GM23338 (cell line): Measurements from ENCODE around the gene PLIN4. TPM values are rescaled to one million over a fixed set of nuclear protein-coding genes. Genes with fewer than 3 reads are reported as not detected.

Experiments used
- ATAC-seq: fragments of 200-7000 bp; cut with Tn5 transposase; 3 replicates; pipeline ENCODE4 v1.9.1; 2020
- DNase-seq: peaks from one replicate; pipeline ENCODE4 v3.0.0-alpha.2; 2015; ENCODE audit warnings: low spot score
- H2AFZ ChIP-seq: fragments of 200-600 bp; sonication (generic); 2 replicates; pipeline ENCODE4 v1.8.0; 2016; ENCODE audit warnings: antibody characterized with exemption, mild to moderate bottlenecking, moderate library complexity
- H3F3A ChIP-seq: fragments of 200-600 bp; sonication (generic); replicated peaks from 2 replicates; pipeline ENCODE4 v1.8.0; 2017; ENCODE audit warnings: antibody characterized with exemption, mixed run types, low read depth
- H3K27ac ChIP-seq: fragments of 200-600 bp; sonication (generic); 2 replicates; pipeline ENCODE4 v1.6.1; 2016; ENCODE audit warnings: low read depth
- H3K27me3 ChIP-seq: fragments of 200-600 bp; sonication (generic); 2 replicates; pipeline ENCODE4 v1.8.0; 2016; ENCODE audit warnings: mild to moderate bottlenecking, mixed run types, moderate library complexity; ENCODE audit not compliant: insufficient read depth
- H3K36me3 ChIP-seq: fragments of 200-600 bp; sonication (generic); 2 replicates; pipeline ENCODE4 v1.8.0; 2016; ENCODE audit warnings: mild to moderate bottlenecking; ENCODE audit not compliant: insufficient read depth
- H3K4me1 ChIP-seq: fragments of 200-600 bp; sonication (generic); 2 replicates; pipeline ENCODE4 v1.8.0; 2016; ENCODE audit warnings: mild to moderate bottlenecking, moderate library complexity; ENCODE audit not compliant: insufficient read depth
- H3K4me2 ChIP-seq: fragments of 200-600 bp; sonication (generic); 2 replicates; pipeline ENCODE4 v1.7.1; 2017; ENCODE audit warnings: mixed run types
- H3K4me3 ChIP-seq: fragments of 200-600 bp; sonication (generic); 2 replicates; pipeline ENCODE4 v1.6.1; 2016; ENCODE audit warnings: mixed run types
- H3K79me2 ChIP-seq: fragments of 200-600 bp; sonication (generic); replicated peaks from 2 replicates; pipeline ENCODE4 v1.8.0; 2017; ENCODE audit warnings: mild to moderate bottlenecking; ENCODE audit not compliant: insufficient read depth
- H3K9me2 ChIP-seq: fragments of 200-600 bp; sonication (generic); 2 replicates; pipeline ENCODE4 v1.8.0; 2017; ENCODE audit not compliant: insufficient read depth
- H4K20me1 ChIP-seq: fragments of 200-600 bp; sonication (generic); replicated peaks from 2 replicates; pipeline ENCODE4 v1.8.0; 2017; ENCODE audit warnings: mild to moderate bottlenecking; ENCODE audit not compliant: insufficient read depth
- H3K27ac Mint-ChIP-seq: 2 replicates; pipeline ENCODE4 v1.8.0; 2020; ENCODE audit warnings: inconsistent platforms, mild to moderate bottlenecking, moderate library complexity, mixed read lengths
- H3K27me3 Mint-ChIP-seq: 3 replicates; pipeline ENCODE4 v1.8.0; 2022; ENCODE audit warnings: low read depth, mild to moderate bottlenecking, moderate library complexity, mixed read lengths, inconsistent platforms; ENCODE audit not compliant: insufficient read depth, poor library complexity
- H3K36me3 Mint-ChIP-seq: 3 replicates; pipeline ENCODE4 v1.8.0; 2021; ENCODE audit warnings: low read depth, mild to moderate bottlenecking, inconsistent platforms, moderate library complexity, mixed read lengths
- H3K4me1 Mint-ChIP-seq: 3 replicates; pipeline ENCODE4 v1.8.0; 2020; ENCODE audit warnings: mild to moderate bottlenecking, inconsistent platforms, mixed read lengths
- H3K4me3 Mint-ChIP-seq: 3 replicates; pipeline ENCODE4 v1.8.0; 2021; ENCODE audit warnings: moderate library complexity, mild to moderate bottlenecking, inconsistent platforms, mixed read lengths
- H3K9me3 Mint-ChIP-seq: 3 replicates; pipeline ENCODE4 v1.8.0; 2020; ENCODE audit warnings: moderate library complexity, mild to moderate bottlenecking, inconsistent platforms, mixed read lengths
- CREB1 ChIP-seq: fragments of 250-450 bp; sonication (Bioruptor Pico); IDR thresholded peaks from 2 replicates; pipeline ENCODE4 v1.5.0; 2020; ENCODE audit warnings: low read depth, mild to moderate bottlenecking, moderate library complexity
- EZH2 ChIP-seq: fragments of 200-600 bp; sonication (generic); IDR thresholded peaks from one replicate; pipeline ENCODE4 v1.8.0; 2017; ENCODE audit warnings: antibody characterized with exemption, mild to moderate bottlenecking, low read depth; ENCODE audit not compliant: unreplicated experiment
- EZH2phosphoT487 ChIP-seq: fragments of 200-600 bp; sonication (generic); IDR thresholded peaks from one replicate; pipeline ENCODE4 v1.8.1; 2018; ENCODE audit warnings: antibody characterized with exemption; ENCODE audit not compliant: unreplicated experiment
- JUNB ChIP-seq: IDR thresholded peaks from one replicate; pipeline ENCODE4 v1.6.1; 2016; ENCODE audit warnings: antibody characterized with exemption; ENCODE audit not compliant: unreplicated experiment
- POLR2AphosphoS5 ChIP-seq: IDR thresholded peaks from 2 replicates; pipeline ENCODE4 v1.6.1; 2016; ENCODE audit warnings: antibody characterized with exemption, low read depth
- STAT1 ChIP-seq: IDR thresholded peaks from one replicate; pipeline ENCODE4 v1.6.1; 2016; ENCODE audit warnings: antibody characterized with exemption; ENCODE audit not compliant: unreplicated experiment
- ZNF114 ChIP-seq: fragments of 250-450 bp; sonication (Bioruptor Pico); IDR thresholded peaks from 2 replicates; pipeline ENCODE4 v1.5.0; 2020; ENCODE audit warnings: mild to moderate bottlenecking, moderate library complexity
- ZNF331 ChIP-seq: fragments of 250-450 bp; sonication (Bioruptor Pico); IDR thresholded peaks from 2 replicates; pipeline ENCODE4 v1.5.0; 2020; ENCODE audit warnings: low read depth, mild to moderate bottlenecking, moderate library complexity
- polyA plus RNA-seq: library from polyadenylated mRNA; unstranded; fragments of >200 nt; fragmentation: Nextera tagmentation; extraction: Ambion mirVana; gene quantifications from 2 replicates; pipeline ENCODE4 v1.2.1, GENCODE V29; 2016
- total RNA-seq: library from RNA; depleted of rRNA; stranded (reverse); fragments of >200 nt; shearing (Covaris generic); gene quantifications from 2 replicates; pipeline ENCODE4 v1.2.3, GENCODE V29; 2014
- TF ChIP-seq, protein P1 (sequence below): IDR thresholded peaks from one replicate; pipeline ENCODE4 v1.6.1; 2018; ENCODE audit warnings: antibody characterized with exemption; ENCODE audit not compliant: unreplicated experiment
- TF ChIP-seq, protein P2 (sequence below), 2 experiments: fragments of 200-600 bp in 1 of 2; sonication (generic) in 1 of 2; conservative IDR thresholded peaks; 2 replicates each; pipeline versions ENCODE4 v1.5.1 to v1.6.1; 2016 to 2017; ENCODE audit warnings: antibody characterized with exemption in 2 of 2, low read depth in 2 of 2, mild to moderate bottlenecking in 2 of 2, moderate library complexity in 1 of 2

The PLIN4 gene
- total and polyA plus RNA-seq, 2 experiments from 2014 or later = 0.19 to 0.59 TPM

DNA sequence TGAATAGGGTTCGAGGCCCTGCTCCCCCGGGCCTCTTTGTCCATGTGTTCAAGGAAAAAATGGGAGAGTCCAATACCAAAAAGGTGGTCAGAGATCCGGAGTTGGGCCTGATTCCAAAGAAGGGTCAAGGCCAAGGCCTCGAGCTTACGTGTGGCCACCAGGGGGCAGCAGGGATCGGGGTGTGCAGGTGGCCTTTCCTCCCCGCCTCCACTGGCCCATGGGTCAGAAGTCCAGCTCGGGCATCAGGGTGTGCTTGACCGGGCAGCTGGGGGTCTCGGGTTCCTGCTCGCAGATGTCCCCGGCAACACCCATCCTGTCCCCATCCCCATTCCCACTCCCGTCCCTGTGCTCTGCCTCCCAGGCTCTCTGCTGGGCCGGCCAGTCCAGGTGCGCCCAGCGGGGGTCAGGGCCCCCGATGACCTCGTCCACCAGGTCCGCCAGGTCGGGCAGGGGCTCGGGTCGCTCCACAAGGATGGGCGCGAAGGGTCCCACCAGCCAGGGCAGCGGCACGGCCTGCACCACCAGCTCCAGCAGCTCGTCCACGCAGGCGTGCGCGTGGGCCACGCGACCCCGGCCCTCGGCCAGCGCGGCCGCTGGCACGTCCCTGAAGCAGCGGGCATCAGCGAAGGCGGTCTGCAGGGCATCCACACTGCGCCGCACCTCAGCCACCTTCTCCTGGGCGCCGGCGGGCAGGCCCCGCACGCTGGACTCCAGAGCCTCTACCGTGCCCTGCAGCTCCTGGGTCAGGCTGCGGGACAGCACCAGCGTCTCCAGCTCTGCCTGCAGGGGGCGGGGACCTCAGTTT, 5.2 kb upstream of the PLIN4 start (continued):
- TF ChIP-seq, protein P1, sequence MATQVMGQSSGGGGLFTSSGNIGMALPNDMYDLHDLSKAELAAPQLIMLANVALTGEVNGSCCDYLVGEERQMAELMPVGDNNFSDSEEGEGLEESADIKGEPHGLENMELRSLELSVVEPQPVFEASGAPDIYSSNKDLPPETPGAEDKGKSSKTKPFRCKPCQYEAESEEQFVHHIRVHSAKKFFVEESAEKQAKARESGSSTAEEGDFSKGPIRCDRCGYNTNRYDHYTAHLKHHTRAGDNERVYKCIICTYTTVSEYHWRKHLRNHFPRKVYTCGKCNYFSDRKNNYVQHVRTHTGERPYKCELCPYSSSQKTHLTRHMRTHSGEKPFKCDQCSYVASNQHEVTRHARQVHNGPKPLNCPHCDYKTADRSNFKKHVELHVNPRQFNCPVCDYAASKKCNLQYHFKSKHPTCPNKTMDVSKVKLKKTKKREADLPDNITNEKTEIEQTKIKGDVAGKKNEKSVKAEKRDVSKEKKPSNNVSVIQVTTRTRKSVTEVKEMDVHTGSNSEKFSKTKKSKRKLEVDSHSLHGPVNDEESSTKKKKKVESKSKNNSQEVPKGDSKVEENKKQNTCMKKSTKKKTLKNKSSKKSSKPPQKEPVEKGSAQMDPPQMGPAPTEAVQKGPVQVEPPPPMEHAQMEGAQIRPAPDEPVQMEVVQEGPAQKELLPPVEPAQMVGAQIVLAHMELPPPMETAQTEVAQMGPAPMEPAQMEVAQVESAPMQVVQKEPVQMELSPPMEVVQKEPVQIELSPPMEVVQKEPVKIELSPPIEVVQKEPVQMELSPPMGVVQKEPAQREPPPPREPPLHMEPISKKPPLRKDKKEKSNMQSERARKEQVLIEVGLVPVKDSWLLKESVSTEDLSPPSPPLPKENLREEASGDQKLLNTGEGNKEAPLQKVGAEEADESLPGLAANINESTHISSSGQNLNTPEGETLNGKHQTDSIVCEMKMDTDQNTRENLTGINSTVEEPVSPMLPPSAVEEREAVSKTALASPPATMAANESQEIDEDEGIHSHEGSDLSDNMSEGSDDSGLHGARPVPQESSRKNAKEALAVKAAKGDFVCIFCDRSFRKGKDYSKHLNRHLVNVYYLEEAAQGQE = no peak
- no peak for TF ChIP-seq EZH2phosphoT487
- TF ChIP-seq JUNB = no peak
- TF ChIP-seq CREB1 (CRISPR knock-in tag) = no peak

DNA sequence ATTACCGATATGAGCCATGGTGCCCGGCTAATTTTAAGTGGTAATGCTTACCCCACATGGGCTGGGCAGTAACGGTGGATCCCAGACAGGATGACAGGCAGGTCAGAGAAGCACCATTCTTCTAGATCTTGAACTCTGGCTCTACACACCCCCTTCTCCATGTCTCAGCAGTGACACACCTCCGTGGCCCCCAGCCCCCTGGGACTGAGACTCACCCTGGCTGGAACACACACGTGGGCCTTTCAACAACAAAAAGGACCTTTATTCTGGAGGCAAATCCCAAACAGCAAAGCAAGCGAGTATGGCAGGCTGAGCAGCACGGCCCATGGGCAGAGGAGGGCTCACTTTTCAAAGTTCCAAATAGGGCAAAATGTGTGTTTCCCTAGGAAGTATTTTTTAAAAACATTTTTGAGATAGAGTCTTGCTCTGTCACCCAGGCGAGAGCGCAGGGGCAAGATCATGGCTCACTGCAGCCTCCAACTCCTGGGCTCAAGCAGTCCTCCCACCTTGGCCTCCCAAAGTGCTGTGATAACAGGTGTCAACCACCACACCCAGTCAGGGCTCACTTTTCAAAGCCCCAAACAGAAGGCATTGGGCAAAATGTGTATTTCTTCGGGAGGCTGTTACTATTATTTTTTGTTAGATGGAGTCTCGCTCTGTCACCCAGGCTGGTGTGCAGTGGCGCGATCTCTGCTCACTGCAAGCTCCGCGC, 4.2 kb upstream of the PLIN4 start:
- H3K4me3 ChIP-seq = no peak overlapping the region
- H2AFZ ChIP-seq = no peak overlapping the region
- no peaks in the 10 kb centered on the region for H3F3A ChIP-seq
- Mint-ChIP-seq H3K27me3 (peaks cover 22% of the 10 kb centered on the region), H3K4me1 (peaks cover 4% of the 10 kb centered on the region), H3K36me3 (peaks cover 2% of the 10 kb centered on the region; the same call in 1 of the 3 replicates), H3K4me3 (no peak overlapping the region), H3K9me3 (peaks cover 3% of the 10 kb centered on the region; the same call in 2 of the 3 replicates), H3K27ac (no peak overlapping the region)
- no peaks in the 10 kb centered on the region for H3K9me2 ChIP-seq
- no peak for DNase-seq
- TF ChIP-seq ZNF114 (CRISPR knock-in tag) = no peak
- H3K36me3 ChIP-seq = no peaks in the 10 kb centered on the region
- H3K4me1 ChIP-seq = no peaks in the 10 kb centered on the region
- no peak for ATAC-seq
- no peak overlapping the region for H3K4me2 ChIP-seq
- no peak overlapping the region for H3K27ac ChIP-seq
- 0 out of 2 replicates have a peak, but pooled peaks cover 6% of the 10 kb centered on the region for H3K27me3 ChIP-seq
- no peaks in the 10 kb centered on the region for H3K79me2 ChIP-seq
- no peaks in the 10 kb centered on the region; the same call in 1 of the 2 replicates for H4K20me1 ChIP-seq

DNA sequence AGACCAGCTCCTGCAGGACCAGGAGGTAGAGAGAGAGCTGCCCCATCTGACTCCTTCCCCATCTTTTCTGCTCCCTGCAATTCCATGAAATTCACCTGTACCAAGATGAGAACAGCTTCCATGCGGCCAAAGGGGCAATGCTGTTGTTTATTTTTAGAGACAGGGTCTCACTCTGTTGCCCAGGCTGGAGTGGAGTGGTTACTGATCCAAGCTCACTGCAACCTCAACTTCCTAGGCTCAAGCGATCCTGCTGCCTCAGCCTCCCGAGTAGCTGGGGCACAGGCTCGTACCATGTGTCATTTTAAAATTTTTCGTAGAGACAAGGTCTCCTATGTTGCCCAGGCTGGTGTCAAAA, 3.6 kb upstream of the PLIN4 start:
- no peaks in the 10 kb centered on the region for H3K36me3 ChIP-seq
- DNase-seq (no peak), ATAC-seq (no peak)
- TF ChIP-seq STAT1 = no peak
- TF ChIP-seq JUNB = no peak
- TF ChIP-seq EZH2phosphoT487 = no peak
- no peak for TF ChIP-seq CREB1 (CRISPR knock-in tag)
- TF ChIP-seq ZNF331 (CRISPR knock-in tag) = no peak
- TF ChIP-seq, protein P1 = no peak
- no peak for TF ChIP-seq EZH2
- TF ChIP-seq ZNF114 (CRISPR knock-in tag) = no peak
- no peak for TF ChIP-seq POLR2AphosphoS5
- TF ChIP-seq, protein P2, sequence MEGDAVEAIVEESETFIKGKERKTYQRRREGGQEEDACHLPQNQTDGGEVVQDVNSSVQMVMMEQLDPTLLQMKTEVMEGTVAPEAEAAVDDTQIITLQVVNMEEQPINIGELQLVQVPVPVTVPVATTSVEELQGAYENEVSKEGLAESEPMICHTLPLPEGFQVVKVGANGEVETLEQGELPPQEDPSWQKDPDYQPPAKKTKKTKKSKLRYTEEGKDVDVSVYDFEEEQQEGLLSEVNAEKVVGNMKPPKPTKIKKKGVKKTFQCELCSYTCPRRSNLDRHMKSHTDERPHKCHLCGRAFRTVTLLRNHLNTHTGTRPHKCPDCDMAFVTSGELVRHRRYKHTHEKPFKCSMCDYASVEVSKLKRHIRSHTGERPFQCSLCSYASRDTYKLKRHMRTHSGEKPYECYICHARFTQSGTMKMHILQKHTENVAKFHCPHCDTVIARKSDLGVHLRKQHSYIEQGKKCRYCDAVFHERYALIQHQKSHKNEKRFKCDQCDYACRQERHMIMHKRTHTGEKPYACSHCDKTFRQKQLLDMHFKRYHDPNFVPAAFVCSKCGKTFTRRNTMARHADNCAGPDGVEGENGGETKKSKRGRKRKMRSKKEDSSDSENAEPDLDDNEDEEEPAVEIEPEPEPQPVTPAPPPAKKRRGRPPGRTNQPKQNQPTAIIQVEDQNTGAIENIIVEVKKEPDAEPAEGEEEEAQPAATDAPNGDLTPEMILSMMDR (conservative IDR thresholded peaks at IDR 0.05; ENCODE audit: low read depth in 2 of 2) = no peak

More for the DNA sequence above, 3.6 kb upstream of the PLIN4 start:
- no peaks in the 10 kb centered on the region for H3F3A ChIP-seq
- H3K27me3 Mint-ChIP-seq = peaks cover 25% of the 10 kb centered on the region
- H3K4me3 ChIP-seq = no peak overlapping the region
- H3K4me2 ChIP-seq = no peak overlapping the region
- H3K79me2 ChIP-seq = no peaks in the 10 kb centered on the region
- H3K36me3 Mint-ChIP-seq = peaks cover 2% of the 10 kb centered on the region; the same call in 1 of the 3 replicates
- H2AFZ ChIP-seq = no peak overlapping the region
- no peak overlapping the region for H3K4me3 Mint-ChIP-seq
- peaks cover 3% of the 10 kb centered on the region; the same call in 2 of the 3 replicates for H3K9me3 Mint-ChIP-seq
- 0 out of 2 replicates have a peak, but pooled peaks cover 6% of the 10 kb centered on the region for H3K27me3 ChIP-seq
- no peaks in the 10 kb centered on the region for H3K9me2 ChIP-seq
- H3K4me1 Mint-ChIP-seq = peaks cover 4% of the 10 kb centered on the region
- H3K4me1 ChIP-seq = no peaks in the 10 kb centered on the region
- no peaks in the 10 kb centered on the region; the same call in 1 of the 2 replicates for H4K20me1 ChIP-seq
- H3K27ac ChIP-seq = no peak overlapping the region
- H3K27ac Mint-ChIP-seq = no peak overlapping the region
